GM21825 (cell line): ENCODE measurements around the gene GPBP1L1.
A peak's percentile ranks its signal among the peaks of the same experiment; 100 is the strongest.
"Not testable (repeated sequence)": the region's sequence is repeated elsewhere in the genome, so short reads cannot be mapped to it uniquely, and the experiment has no call there.

Source experiments
- ATAC-seq: cut with Tn5 transposase; IDR thresholded peaks from one replicate; pipeline ENCODE4 v1.9.1; 2021; ENCODE audit warnings: mild to moderate bottlenecking, moderate library complexity; ENCODE audit not compliant: unreplicated experiment

Gene GPBP1L1

GRCh38 chr1:45604239-45604638 lies 82.1 kb downstream of the GPBP1L1 start:
- ATAC-seq, result no peak

GRCh38 chr1:45596765-45597164 lies 89.6 kb downstream of the GPBP1L1 start:
- ATAC-seq, result not testable (repeated sequence)

- ATAC-seq, result no peak
Measured at GRCh38 chr1:45594412-45594811, 91.9 kb downstream of the GPBP1L1 start.

GRCh38 chr1:45589861-45590260 lies 96.5 kb downstream of the GPBP1L1 start:
- no peak for ATAC-seq

- no peak for ATAC-seq
Measured at GRCh38 chr1:45586769-45587168, 99.6 kb downstream of the GPBP1L1 start.

- ATAC-seq, result no peak
Measured at GRCh38 chr1:45585496-45586075, 100.7 kb downstream of the GPBP1L1 start.

GRCh38 chr1:45585110-45585426 lies 101.3 kb downstream of the GPBP1L1 start:
- ATAC-seq, result no peak

GRCh38 chr1:45584351-45585109 lies 101.8 kb downstream of the GPBP1L1 start:
- ATAC-seq, result peak; percentile 34

GRCh38 chr1:45583666-45584350 lies 102.5 kb downstream of the GPBP1L1 start, which contains the start of gene NASP:
NASP (plus strand) TSS chr1:45584041; CDS start chr1:45584147, 106 bp downstream.
- peak; percentile 48 for ATAC-seq

- ATAC-seq, result peak; percentile 69
Measured at GRCh38 chr1:45583264-45583665, 103.1 kb downstream of the GPBP1L1 start.
